HepG2 (cell line): ENCODE results near the gene HIBADH. TPM values are rescaled to one million over a fixed set of nuclear protein-coding genes. Genes with fewer than 3 reads are reported as not detected.
A peak's percentile ranks its signal among the peaks of the same experiment; 100 is the strongest.

Source experiments
- ATAC-seq: fragments of 200-7000 bp; cut with Tn5 transposase; 3 replicates; pipeline ENCODE4 v1.9.1; 2020; ENCODE audit warnings: mild to moderate bottlenecking, moderate library complexity
- BruUV-seq: library from RNA; stranded (reverse); fragments of 400-500 nt; replicated peaks from 2 replicates; lab custom pipeline; 2021; lab: Mats Ljungman, UMichigan
- CTCF ChIA-PET: fragments of 300-600 bp; formaldehyde crosslinking; extraction: SDS; loops from one replicate; lab custom pipeline; 2021; ENCODE audit warnings: low total read pairs, inconsistent platforms, low intra/inter-chr PET ratio; lab: Yijun Ruan, JAX
- POLR2A ChIA-PET: fragments of 350-600 bp; sonication (Branson Sonifier 250); formaldehyde crosslinking; loops from one replicate; lab custom pipeline; 2020; ENCODE audit warnings: antibody characterized with exemption, inconsistent platforms; lab: Yijun Ruan, JAX
- DNase-seq: peaks from one replicate; pipeline ENCODE4 v3.0.0-alpha.2; 2015; ENCODE audit warnings: low spot score
- FAIRE-seq: peaks from 3 replicates; lab custom pipeline; 2011; peaks lifted over from hg19 to GRCh38; lab: Jason Lieb, UNC
- H2AFZ ChIP-seq: one replicate; pipeline ENCODE4 v1.6.1; 2011; ENCODE audit warnings: low read length, inconsistent platforms
- H3K27ac ChIP-seq: fragments of 300-600 bp; 3 replicates; pipeline ENCODE4 v1.8.0; 2011; ENCODE audit warnings: mixed run types, mild to moderate bottlenecking, mixed read lengths, low read length, inconsistent platforms; ENCODE audit not compliant: insufficient read depth; ENCODE audit errors: extremely low read length
- H3K27me3 ChIP-seq, 2 experiments: fragments of 200-600 bp in 1 of 2; 2 replicates in 1 of 2; 3 replicates in 1 of 2; pipeline versions ENCODE4 v1.6.0 to v1.8.0; 2011; ENCODE audit warnings: low read length in 2 of 2, mild to moderate bottlenecking in 2 of 2, moderate library complexity in 2 of 2, inconsistent platforms in 1 of 2; ENCODE audit not compliant: insufficient read depth in 2 of 2, control insufficient read depth in 1 of 2
- H3K36me3 ChIP-seq, 2 experiments: fragments of 200-600 bp in 1 of 2; replicated peaks in 1 of 2; 2 replicates in 1 of 2; 3 replicates in 1 of 2; pipeline versions ENCODE4 v1.5.1 to v1.8.0; 2011; ENCODE audit warnings: low read length in 2 of 2, inconsistent platforms in 1 of 2; ENCODE audit not compliant: insufficient read depth in 2 of 2, control insufficient read depth in 1 of 2
- H3K4me1 ChIP-seq: 2 replicates; pipeline ENCODE4 v1.5.1; 2012; ENCODE audit warnings: low read length, inconsistent platforms; ENCODE audit not compliant: insufficient read depth
- H3K4me2 ChIP-seq: 2 replicates; pipeline ENCODE4 v1.6.0; 2011; ENCODE audit warnings: low read depth, low read length, inconsistent platforms
- H3K4me3 ChIP-seq, 3 experiments: fragments of 200-600 bp in 1 of 3; sonication (generic), shearing (Covaris generic) in 1 of 3; replicated peaks in 1 of 3; 2 replicates each; pipeline ENCODE4 v1.5.1; 2011 to 2016; ENCODE audit warnings: low read length in 3 of 3, inconsistent platforms in 2 of 3, low read depth in 2 of 3, mild to moderate bottlenecking in 2 of 3, control low read depth in 1 of 3, mixed read lengths in 1 of 3; ENCODE audit not compliant: insufficient read depth in 1 of 3
- H3K79me2 ChIP-seq: one replicate; pipeline ENCODE4 v1.6.1; 2011; ENCODE audit warnings: low read length, inconsistent platforms; ENCODE audit not compliant: insufficient read depth
- H3K9ac ChIP-seq: 2 replicates; pipeline ENCODE4 v1.6.0; 2011; ENCODE audit warnings: mild to moderate bottlenecking, low read depth, low read length, inconsistent platforms; ENCODE audit not compliant: insufficient read depth
- H3K9me3 ChIP-seq: 2 replicates; pipeline ENCODE4 v1.5.1; 2012; ENCODE audit warnings: mild to moderate bottlenecking, low read length
- H4K20me1 ChIP-seq: 2 replicates; pipeline ENCODE4 v1.6.0; 2011; ENCODE audit warnings: inconsistent platforms, mild to moderate bottlenecking, low read length, moderate library complexity; ENCODE audit not compliant: insufficient read depth
- ATF6 ChIP-seq: sonication (generic); formaldehyde crosslinking; conservative IDR thresholded peaks from 2 replicates; pipeline ENCODE4 v1.4.0; 2020; ENCODE audit warnings: missing genetic modification reagents
- CEBPZ ChIP-seq: IDR thresholded peaks from 2 replicates; pipeline ENCODE4 v1.6.1; 2012; ENCODE audit warnings: low read length, improper control_type of control experiment
- FOXA1 ChIP-seq, 2 experiments: fragments of 450-650 bp in 1 of 2; sonication (generic) in 1 of 2; formaldehyde crosslinking in 1 of 2; IDR thresholded peaks; 2 replicates each; pipeline versions ENCODE4 v1.4.0 to v1.6.1; 2016 to 2020; ENCODE audit warnings: missing genetic modification reagents in 1 of 2
- GATAD2A ChIP-seq: IDR thresholded peaks from 2 replicates; pipeline ENCODE4 v1.6.1; 2016
- KDM4B ChIP-seq: sonication (generic); formaldehyde crosslinking; IDR thresholded peaks from 2 replicates; pipeline ENCODE4 v1.4.0; 2020; ENCODE audit warnings: missing genetic modification reagents
- SIX4 ChIP-seq: sonication (generic); formaldehyde crosslinking; IDR thresholded peaks from 2 replicates; pipeline ENCODE4 v1.4.0; 2020; ENCODE audit warnings: missing genetic modification reagents
- SOX6 ChIP-seq, 2 experiments: fragments of 450-650 bp in 1 of 2; sonication (generic) in 1 of 2; formaldehyde crosslinking in 1 of 2; IDR thresholded peaks; 2 replicates each; pipeline versions ENCODE4 v1.4.0 to v1.6.1; 2017 to 2020; ENCODE audit warnings: antibody characterized with exemption in 1 of 2, mild to moderate bottlenecking in 1 of 2, missing genetic modification reagents in 1 of 2
- ZMYM4 ChIP-seq: sonication (generic); formaldehyde crosslinking; IDR thresholded peaks from 2 replicates; pipeline ENCODE4 v1.8.1; 2023; ENCODE audit warnings: mild to moderate bottlenecking, missing genetic modification reagents
- ZNF563 ChIP-seq: sonication (generic); formaldehyde crosslinking; IDR thresholded peaks from 2 replicates; pipeline ENCODE4 v1.8.0; 2022; ENCODE audit warnings: mild to moderate bottlenecking, moderate library complexity, missing genetic modification reagents
- ZNF891 ChIP-seq: sonication (generic); formaldehyde crosslinking; IDR thresholded peaks from 2 replicates; pipeline ENCODE4 v1.5.0; 2020; ENCODE audit warnings: mild to moderate bottlenecking, missing genetic modification reagents
- ZSCAN9 ChIP-seq: IDR thresholded peaks from 2 replicates; pipeline ENCODE4 v1.6.1; 2016; ENCODE audit warnings: borderline replicate concordance
- WGBS: methylation state at CpG from one replicate; pipeline ENCODE4 v1.1.6; 2017; ENCODE audit warnings: low lambda C conversion rate; 5-methylcytosine and 5-hydroxymethylcytosine counted together
- in situ Hi-C: cut with HindIII; loops from 2 replicates; pipeline ENCODE4 v1.10.0; 2017; ENCODE audit warnings: low pct_unique_long_range_greater_than_20kb; ENCODE audit not compliant: extremely low pct_ligation_motif_present
- intact Hi-C: fragments of 100-400 bp; cut with micrococcal nuclease; formaldehyde crosslinking; loops from one replicate; pipeline ENCODE4 v1.10.0; 2022; ENCODE audit not compliant: unreplicated experiment
- polyA plus RNA-seq, 8 experiments: library from polyadenylated mRNA; depleted of rRNA in 3 of 8; stranded (reverse) in 7 of 8; unstranded in 1 of 8; fragments of >200 nt; fragmentation: Illumina TruSeq in 4 of 8; extraction: Trizol in 4 of 8; gene quantifications; 2 replicates each; pipeline versions ENCODE4 v1.2.1 to v1.2.3, GENCODE V29; 2011 to 2016; ENCODE audit warnings: low read depth in 4 of 8, missing spikeins in 1 of 8, mixed read lengths in 1 of 8; ENCODE audit not compliant: insufficient read depth in 1 of 8
- total RNA-seq, 5 experiments: library from RNA; depleted of rRNA; stranded (reverse); fragments of >200 nt; fragmentation: Illumina TruSeq; extraction: Trizol; gene quantifications; 2 replicates each; pipeline ENCODE4 v1.2.3, GENCODE V29; 2016; ENCODE audit warnings: low read depth in 1 of 5
- TF ChIP-seq, protein P1 (sequence below): sonication (generic); formaldehyde crosslinking; IDR thresholded peaks from 2 replicates; pipeline ENCODE4 v1.4.0; 2020; ENCODE audit warnings: missing genetic modification reagents

HIBADH gene
- total and polyA plus RNA-seq, 2 of the 13 experiments (the other 11 are each of a cell fraction or from before 2014, with no cell fraction given), result 49.9 to 59.5 TPM

DNA sequence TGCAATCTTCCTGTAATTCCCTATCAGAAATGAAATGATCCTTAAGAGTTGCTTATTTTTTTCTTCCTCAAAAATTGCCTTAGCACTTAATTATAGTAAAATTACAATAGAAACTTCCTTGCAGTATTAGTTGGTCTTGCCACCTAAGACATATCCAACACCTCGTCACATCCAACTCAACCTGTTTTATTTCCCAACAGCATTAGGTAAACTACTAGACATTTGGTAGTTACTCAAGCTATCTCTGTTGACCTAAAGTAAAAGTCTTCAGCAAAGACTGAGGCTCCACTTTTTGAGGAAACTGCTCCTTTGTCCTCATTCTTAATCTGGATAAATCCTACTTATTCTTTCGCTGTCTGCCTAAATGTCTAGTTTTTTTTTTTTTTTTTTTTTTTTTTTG, 20.4 kb downstream of the HIBADH start (continued):
- TF ChIP-seq GATAD2A (CRISPR knock-in tag), result no peak
- TF ChIP-seq CEBPZ, result no peak
- no peak for TF ChIP-seq KDM4B (CRISPR knock-in tag)
- TF ChIP-seq ATF6 (CRISPR knock-in tag), result no peak
- TF ChIP-seq ZNF563 (CRISPR knock-in tag), result no peak
- TF ChIP-seq ZMYM4 (CRISPR knock-in tag), result no peak
- TF ChIP-seq ZNF891 (CRISPR knock-in tag), result no peak
- TF ChIP-seq, all 625 proteins: peak for 0

GRCh38 chr7:27641581-27642230, 21.0 kb downstream of the HIBADH start:
- no peak overlapping the region for H2AFZ ChIP-seq
- H3K4me1 ChIP-seq, result peaks cover 23% of the 10 kb centered on the region
- 94% methylated on average over 4 of the region's 4 CpGs for WGBS
- no peak overlapping the region for H3K27ac ChIP-seq
- ATAC-seq, result no peak
- ChIA-PET CTCF (no interaction called here), POLR2A (interaction anchor here (1.5 kb wide), 1 partner anchor 21 kb away, joined by 3 read pairs; the partner anchor contains the start of gene HIBADH)
- peaks cover 3 to 8% of the 10 kb centered on the region in 2 experiments; a peak in 4 of 5 replicates for H3K36me3 ChIP-seq
- H3K4me2 ChIP-seq, result 0 out of 2 replicates have a peak overlapping the region, but pooled peaks have one; percentile 10
- no peak overlapping the region for H3K9ac ChIP-seq
- intact Hi-C loops (no loop called here), in situ Hi-C loops (no loop called here)
- no peaks in the 10 kb centered on the region for H3K9me3 ChIP-seq
- H3K27me3 ChIP-seq, result no peaks in the 10 kb centered on the region
- H3K4me3 ChIP-seq, result no peak overlapping the region
- FAIRE-seq, result no peak
- H4K20me1 ChIP-seq, result no peaks in the 10 kb centered on the region
- no peak for DNase-seq
- no TSS peak for BruUV-seq
- H3K79me2 ChIP-seq, result peaks cover 21% of the 10 kb centered on the region
- TF ChIP-seq SOX6 (IDR thresholded peaks at IDR 0.05), result no peak
- no peak for TF ChIP-seq SOX6 (CRISPR knock-in tag; IDR thresholded peaks at IDR 0.05)
- TF ChIP-seq ZSCAN9 (CRISPR knock-in tag), result no peak
- TF ChIP-seq, protein P1, sequence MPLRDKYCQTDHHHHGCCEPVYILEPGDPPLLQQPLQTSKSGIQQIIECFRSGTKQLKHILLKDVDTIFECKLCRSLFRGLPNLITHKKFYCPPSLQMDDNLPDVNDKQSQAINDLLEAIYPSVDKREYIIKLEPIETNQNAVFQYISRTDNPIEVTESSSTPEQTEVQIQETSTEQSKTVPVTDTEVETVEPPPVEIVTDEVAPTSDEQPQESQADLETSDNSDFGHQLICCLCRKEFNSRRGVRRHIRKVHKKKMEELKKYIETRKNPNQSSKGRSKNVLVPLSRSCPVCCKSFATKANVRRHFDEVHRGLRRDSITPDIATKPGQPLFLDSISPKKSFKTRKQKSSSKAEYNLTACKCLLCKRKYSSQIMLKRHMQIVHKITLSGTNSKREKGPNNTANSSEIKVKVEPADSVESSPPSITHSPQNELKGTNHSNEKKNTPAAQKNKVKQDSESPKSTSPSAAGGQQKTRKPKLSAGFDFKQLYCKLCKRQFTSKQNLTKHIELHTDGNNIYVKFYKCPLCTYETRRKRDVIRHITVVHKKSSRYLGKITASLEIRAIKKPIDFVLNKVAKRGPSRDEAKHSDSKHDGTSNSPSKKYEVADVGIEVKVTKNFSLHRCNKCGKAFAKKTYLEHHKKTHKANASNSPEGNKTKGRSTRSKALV (CRISPR knock-in tag), result no peak
- TF ChIP-seq SIX4, result no peak
- no peak for TF ChIP-seq FOXA1 (IDR thresholded peaks at IDR 0.05)
- no peak for TF ChIP-seq FOXA1 (CRISPR knock-in tag; IDR thresholded peaks at IDR 0.05)
